Camera-type eye (tissue), 1 donor: ENCODE data around the gene VIM. TPM values are rescaled to one million over a fixed set of nuclear protein-coding genes. Genes with fewer than 3 reads are reported as not detected.

ENCODE experiments used
- total RNA-seq: library from RNA; depleted of rRNA; stranded (reverse); fragments of >200 nt; gene quantifications from one replicate; pipeline ENCODE4 v1.2.3, GENCODE V29; 2014

Gene VIM
- 1,950 TPM for total RNA-seq

DNA sequence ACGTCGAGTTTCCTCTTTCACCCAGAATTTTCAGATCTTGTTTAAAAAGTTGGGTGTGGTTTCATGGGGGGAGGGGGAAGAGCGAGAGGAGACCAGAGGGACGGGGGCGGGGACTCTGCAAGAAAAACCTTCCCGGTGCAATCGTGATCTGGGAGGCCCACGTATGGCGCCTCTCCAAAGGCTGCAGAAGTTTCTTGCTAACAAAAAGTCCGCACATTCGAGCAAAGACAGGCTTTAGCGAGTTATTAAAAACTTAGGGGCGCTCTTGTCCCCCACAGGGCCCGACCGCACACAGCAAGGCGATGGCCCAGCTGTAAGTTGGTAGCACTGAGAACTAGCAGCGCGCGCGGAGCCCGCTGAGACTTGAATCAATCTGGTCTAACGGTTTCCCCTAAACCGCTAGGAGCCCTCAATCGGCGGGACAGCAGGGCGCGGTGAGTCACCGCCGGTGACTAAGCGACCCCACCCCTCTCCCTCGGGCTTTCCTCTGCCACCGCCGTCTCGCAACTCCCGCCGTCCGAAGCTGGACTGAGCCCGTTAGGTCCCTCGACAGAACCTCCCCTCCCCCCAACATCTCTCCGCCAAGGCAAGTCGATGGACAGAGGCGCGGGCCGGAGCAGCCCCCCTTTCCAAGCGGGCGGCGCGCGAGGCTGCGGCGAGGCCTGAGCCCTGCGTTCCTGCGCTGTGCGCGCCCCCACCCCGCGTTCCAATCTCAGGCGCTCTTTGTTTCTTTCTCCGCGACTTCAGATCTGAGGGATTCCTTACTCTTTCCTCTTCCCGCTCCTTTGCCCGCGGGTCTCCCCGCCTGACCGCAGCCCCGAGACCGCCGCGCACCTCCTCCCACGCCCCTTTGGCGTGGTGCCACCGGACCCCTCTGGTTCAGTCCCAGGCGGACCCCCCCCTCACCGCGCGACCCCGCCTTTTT is at the start of gene VIM:
Gene VIM (plus strand): TSS at position 151 of the 925 bp plus-strand sequence. CDS start 1,182 bp downstream, outside the sequence.

DNA sequence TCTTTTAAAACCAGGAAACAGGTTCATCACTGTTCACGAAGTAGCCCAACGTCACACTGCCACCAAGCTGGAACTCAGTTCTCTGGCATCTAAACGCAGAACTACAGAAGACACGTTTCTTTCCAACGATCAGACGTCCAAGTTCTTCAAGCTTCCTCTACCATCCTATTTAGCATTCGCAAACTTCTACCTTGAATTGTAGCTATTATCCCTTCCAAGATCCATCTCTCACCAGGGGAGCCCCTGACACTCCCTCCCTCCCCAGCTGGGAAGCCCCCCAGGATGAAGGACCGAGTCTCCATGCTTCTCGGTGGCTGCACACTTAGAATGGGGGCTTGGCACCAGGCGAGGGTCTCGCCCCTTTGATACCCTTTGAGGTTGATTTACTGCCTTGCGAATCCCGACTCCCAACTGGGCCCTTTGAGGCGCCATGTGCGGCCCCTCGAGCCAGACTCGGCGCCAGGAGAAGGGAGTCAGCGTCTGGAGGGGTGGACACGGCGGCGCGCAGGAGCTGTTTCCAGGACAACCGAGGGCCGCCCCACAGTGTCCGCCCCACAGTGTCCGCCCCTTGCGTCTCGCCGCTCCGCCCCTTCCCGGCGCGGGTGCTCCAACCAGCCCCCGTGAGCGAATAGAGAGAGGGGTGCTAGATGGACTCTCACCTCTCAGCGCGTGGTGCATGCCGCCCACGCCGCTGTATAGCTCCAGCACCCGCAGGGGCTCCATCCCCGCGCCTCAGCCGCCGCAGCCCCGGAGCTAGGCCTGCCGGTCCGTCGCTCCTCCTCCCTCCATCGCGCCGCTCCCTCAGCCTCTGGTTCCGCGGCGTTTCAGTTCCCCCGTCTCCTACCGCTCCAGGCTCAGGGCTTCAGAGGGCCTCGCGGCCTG is 26.9 kb upstream of the VIM start, which contains the start of gene TRDMT1:
Gene TRDMT1 (minus strand): TSS at position 761 of the 882 bp plus-strand sequence. CDS start 38 bp downstream, at position 723.

Other genes starting within 250 kb of the VIM start
- 14.3 TPM for gene CUBN, start 98.4 kb upstream of the VIM start, total RNA-seq
- 47.8 TPM for gene TRDMT1, start 26.6 kb upstream of the VIM start, total RNA-seq
- gene ST8SIA6, start 226.4 kb downstream of the VIM start, total RNA-seq, result 4.4 TPM